Cerebellar nuclear complex (tissue), 1 donor: ENCODE results near the gene ABCA2.
"Not testable (repeated sequence)": the region's sequence is repeated elsewhere in the genome, so short reads cannot be mapped to it uniquely, and the experiment has no call there.

Source experiments
- DNase-seq, 2 experiments: peaks; one replicate each; lab custom pipeline; 2025; lab: John Stamatoyannopoulos, UW

Gene ABCA2

DNA sequence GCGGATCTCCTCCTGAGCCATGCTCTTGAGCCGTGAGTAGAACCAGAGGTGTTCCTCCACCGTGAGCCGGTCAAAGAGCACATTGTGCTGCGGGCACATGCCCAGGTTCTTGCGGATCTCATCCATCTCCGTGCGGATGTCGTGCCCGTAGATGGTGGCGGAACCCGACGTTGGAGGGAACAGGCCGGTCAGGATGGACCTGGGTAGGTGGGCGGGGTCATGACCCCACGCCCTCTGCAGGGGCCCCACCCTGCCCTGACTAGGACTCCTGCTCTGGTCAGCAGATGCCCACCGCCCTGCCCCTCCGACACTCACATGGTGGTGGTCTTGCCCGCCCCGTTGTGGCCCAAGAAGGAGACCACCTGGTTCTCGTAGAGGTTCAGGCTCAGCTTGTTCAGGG is 12.1 kb downstream of the ABCA2 start:
- DNase-seq: no peak

DNA sequence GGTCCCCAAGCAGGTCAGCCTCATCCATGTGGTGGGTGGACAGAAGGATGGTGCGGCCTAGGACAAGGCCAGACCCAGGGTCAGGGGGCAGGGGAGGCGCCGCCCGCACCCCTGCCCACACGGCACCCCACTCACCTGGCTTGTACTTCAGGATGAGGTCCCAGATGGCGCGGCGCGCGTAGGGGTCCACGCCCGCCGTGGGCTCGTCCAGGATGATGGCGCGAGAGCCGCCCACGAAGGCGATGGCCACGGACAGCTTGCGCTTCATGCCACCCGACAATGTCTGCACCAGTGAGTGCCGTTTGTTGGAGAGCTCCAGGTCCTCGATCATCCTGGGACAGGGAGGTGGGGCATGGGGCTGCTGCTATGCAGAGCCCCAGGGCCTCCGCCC is 12.5 kb downstream of the ABCA2 start:
- no peak for DNase-seq

DNA sequence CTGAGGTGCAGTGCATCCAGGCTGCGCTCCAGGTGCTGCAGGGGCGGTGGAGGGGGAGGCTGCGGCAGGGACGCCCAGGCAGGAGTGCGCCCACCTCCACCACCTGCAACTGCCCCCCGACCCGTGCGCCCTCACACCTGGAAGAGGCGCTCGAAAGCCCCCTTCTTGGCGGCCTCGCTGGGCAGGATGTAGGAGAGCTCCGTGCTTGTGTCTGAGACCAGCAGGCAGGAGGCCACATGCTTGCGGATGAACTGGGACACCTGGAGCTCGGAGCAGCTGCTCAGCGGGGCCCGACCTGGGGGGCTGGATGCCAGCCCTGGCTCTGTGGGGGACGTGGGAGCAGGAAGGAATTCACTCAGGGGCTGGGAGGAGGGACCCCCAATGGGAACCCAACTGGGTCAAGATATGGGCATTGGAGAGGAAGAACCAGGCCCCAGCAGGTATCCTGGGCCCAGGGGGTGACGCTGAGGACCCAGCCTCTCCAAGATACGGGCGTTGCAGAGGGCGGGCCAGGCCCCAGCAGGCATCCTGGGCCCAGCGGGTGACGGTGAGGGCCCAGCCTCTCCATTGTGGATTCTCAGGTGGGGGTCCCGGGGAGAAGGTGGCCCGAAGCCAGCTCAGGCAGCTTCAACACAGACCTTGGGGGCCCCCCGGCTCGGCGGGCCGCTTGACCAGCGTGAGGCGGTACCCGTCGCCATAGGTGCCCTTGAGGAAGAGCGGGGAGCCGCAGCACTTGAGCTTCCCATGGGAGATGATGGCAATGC is 13.1 kb downstream of the ABCA2 start:
- DNase-seq: no peak

DNA sequence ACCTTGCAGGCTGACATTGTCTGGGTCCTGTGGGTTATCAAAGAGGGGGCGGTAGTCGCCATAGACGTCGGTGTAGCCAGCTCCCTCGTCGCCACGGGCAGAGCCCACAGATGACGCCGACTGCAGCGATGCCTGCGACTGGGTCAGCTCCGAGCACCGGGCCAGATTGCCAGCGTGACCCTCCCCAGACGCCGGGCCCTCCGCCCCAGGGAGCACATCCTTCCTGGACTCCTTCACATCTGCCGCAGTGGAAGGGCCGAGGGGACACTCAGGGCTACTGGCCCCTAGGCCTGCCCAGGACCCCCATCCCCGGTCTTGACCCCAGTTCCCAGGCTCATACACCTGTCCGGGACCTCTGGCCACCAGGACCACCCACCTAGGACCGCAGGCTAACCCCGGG is 13.9 kb downstream of the ABCA2 start:
- DNase-seq: no peak

DNA sequence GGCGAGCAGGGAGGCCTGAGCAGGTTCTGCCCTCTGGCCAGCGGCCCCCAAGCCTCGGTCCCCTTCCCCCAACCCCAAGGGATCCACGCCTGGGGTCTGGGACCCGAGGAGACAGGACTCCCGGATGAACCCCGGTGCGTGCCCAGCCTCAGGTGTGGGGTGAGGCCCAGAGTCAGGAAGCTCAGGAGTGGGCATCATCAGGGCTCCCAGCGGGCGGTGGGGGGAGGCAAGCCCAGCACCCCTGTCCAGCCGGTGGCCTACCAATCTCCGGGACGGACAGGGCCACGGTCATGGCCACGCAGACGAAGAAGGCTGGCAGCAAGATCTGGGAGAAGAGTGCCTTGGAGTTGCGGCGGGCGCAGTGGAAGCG is 14.5 kb downstream of the ABCA2 start:
- DNase-seq: no peak

DNA sequence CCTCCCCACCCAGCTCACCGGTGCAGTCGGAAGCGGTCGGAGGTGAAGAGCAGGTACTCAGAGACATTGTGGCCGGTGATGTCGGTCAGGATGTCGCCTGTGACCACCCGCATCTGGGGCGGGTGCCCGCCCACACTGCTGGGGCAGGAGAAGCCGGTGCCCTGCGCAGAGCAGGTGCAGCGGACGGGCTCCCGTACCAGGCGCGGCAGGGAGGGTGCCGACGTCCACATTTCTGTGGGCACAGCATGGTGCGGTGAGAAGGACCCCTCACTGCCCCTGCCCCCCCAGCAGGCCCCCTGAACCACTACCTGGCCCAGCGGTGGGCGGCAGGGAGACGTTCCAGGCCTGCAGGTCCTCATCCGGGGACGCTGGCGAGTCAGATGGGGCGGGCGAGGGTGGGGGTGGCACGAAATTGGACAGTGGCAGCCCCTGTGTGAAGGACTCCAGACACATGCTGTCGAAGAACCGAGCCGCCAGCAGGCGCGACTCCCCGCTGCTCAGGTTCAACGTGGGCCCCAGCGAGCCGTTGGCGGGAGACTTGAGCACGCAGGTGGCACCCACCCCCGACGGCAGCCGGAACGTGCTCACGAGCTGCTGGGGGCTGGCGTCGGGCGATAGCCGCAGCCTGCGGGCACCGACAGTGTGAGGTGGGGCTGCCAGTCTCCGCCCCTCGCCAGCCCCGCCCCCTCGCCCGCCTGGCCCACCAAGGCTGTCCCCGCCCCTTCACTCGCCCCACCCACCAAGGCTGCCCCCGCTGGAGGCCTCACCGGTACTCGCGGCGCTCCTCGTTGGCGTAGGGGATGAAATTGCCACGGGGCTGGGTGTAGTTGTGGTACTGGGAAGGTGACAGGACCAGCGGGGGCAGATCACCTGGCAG is 15.1 kb downstream of the ABCA2 start:
- DNase-seq: no peak

DNA sequence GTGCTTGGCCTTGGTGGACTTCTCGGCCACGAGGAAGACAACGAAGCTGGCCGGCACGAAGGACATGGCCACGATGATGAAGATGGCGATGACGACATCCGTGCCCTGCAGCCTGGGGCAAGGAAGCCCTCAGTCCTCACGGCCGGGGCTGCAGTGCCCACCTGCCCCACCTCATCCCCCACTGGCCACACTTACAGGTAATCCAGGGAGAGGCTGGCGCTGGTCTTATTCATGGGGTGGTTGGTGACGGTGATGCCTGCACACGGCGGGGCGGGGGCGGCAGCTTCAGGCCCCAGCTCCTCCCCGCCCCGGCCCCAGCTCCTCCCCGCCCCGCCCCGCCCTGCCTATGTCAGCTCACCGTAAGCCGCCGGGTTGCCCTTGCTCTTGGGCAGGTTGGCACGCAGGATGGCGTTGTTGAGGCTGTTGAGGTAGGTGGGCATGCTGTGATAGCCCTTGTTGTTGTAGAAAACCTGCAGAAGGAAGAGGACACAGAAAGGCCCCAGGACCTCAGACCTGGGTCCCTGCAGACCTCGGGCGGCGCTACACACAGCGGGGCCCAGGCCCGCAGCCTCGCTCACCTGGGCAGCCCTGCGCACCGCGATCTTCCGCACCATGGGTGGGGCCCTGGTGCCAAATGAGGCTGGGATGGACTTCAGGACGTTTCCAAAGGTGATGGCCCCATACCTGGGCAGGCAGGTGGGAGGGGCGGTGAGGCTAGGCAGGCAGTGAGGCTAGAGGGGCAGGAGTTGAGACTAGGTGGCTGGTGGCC is 15.9 kb downstream of the ABCA2 start:
- no peak for DNase-seq

DNA sequence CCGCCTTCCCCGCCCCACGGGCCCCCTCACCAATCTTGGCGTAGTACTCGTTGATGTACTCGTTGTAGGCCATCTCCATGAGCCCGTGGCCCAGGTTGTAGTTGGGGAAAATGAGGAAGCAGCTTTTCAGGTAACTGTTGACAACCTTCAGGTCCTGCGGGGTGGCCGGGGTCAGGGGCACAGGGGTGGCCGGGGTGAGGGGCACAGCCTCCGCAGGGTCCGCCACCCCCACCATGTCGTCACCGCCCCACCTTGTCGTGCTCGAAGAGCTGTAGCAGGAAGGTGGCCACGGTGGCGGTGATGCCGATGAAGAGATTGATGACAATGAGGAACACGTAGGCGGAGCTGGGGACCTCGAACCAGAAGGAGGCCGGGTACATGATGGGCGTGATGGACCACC is 16.9 kb downstream of the ABCA2 start:
- no peak for DNase-seq

DNA sequence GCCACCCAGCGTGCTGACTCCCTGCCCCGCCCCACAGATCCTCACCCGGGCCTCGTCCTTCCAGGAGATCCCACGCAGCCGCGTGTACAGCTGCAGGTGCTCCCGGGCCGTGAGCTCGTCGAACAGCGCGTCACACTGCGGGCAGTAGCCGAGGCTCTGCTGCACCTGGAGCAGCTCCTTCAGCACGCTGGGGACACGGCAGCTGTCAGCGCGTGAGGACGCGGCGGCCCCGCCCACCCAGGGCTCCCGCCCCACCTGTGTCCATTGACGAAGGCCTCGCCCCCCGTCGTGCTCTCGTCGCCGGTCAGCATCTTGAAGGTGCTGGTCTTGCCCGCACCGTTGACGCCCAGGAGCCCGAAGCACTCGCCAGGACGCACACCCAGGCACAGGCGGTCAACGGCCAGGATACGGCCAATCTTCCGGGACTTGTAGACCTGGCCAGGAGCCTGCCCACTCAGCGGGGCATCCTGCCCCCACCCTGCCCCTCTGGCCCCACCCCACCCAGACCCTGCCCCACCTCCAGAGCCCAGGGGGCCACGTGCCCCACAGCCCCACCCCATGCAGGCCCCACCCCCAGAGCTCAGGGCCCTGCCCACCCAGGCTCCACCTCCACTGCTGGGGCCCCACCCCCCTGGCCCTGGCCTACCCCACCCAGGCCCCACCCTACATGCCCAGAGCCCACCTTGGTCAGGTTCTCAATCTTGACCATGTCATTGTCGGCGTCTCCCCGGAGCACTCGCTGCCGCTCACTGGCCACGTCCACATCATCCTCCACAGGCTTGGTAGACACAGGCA is 17.9 kb downstream of the ABCA2 start:
- DNase-seq: no peak

DNA sequence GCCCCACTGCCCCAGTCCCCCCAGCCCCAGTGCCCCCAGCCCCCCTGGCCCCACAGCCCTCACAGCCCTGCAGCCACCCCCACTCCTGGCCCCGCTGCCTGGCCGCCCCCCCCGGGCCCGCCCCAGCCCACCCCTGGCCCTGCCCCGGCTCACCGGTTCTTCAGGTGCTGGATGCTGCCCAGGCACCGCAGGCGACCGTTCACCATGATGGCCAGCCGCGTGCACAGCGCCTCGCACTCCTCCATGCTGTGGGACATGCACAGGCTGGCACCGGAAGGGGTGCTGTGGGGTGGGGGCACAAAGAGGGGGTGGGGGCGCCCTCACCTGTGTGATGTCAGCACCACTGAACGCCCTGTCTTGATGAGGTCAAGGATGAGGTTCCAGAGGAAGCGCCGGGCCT is 18.8 kb downstream of the ABCA2 start:
- no peak for DNase-seq

DNA sequence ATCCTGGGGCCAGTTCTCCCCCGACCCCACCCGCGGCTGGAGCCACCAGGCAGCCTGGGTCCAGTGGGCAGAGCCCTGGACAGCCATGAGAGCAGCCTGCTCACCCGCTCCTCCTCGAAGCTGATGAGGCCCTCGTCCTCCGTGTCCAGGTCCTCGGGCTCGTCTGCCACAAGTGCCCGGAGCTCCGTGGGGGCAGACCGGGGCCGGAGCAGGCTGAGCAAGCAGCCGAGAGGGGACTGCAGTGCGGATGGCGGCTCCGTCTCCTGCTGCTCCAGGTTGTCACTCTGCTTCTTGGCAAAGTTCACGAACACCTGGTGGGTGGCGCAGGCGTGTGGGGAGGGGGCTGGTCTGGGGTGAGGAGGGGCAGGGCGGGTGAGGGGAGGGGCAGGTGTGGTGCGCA is 19.7 kb downstream of the ABCA2 start:
- no peak for DNase-seq

DNA sequence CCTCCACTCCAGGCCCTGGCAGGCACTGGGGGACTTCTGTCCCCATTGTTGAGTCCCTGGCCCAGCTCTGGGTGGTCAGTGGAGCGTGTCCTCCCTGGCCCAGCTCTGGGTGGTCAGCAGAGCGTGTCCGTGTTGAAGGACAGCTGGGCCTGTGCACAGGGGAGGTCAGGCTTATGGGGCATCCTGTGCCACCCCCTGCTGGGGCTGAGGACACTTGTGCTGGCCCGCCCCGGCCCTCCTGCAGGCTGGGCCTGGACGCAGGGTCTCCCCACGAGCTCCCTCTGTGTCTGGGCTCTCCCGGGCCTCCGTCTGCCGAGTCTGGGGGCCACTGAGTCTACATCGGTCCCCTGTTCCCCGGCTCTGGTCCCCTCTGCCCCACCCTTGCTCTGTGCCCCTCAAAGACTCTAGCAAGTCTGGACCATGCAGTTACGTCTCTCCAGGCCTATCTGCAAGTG is 20.2 kb downstream of the ABCA2 start:
- no peak for DNase-seq

DNA sequence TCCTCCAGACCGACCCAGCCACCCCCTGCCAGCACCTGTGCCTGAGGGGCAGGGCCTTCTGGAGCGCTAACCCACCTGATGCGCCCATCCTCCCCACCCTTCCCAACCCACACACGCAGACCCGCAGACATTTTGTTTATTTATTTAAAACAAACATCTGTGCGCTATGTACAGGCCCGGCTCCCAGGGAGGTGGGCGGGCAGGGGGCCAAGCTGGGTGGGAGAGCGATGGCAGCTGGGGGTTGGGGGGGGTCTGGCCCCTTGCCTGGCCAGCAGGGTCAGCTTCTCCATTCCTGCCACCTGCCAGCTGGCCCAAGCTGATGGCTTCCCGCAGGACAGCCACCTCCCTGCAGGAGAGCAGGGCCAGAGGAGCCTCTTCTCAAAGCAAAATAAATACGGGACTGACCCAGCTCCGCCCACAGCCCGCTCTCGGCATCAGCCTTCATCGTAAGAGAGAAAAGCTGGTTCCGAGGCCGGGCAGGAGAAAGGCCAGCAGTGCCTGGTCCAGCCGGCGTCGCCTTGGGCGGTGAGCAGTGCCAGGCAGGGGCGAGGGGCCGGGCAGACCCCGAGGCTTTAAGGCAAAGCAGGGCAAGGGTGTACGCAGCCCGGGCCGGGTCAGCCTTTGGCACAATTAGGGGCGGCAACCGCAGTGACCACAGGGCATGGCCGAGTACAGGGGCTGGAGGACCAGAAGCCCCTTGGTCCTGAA is 20.8 kb downstream of the ABCA2 start:
- DNase-seq: no peak

DNA sequence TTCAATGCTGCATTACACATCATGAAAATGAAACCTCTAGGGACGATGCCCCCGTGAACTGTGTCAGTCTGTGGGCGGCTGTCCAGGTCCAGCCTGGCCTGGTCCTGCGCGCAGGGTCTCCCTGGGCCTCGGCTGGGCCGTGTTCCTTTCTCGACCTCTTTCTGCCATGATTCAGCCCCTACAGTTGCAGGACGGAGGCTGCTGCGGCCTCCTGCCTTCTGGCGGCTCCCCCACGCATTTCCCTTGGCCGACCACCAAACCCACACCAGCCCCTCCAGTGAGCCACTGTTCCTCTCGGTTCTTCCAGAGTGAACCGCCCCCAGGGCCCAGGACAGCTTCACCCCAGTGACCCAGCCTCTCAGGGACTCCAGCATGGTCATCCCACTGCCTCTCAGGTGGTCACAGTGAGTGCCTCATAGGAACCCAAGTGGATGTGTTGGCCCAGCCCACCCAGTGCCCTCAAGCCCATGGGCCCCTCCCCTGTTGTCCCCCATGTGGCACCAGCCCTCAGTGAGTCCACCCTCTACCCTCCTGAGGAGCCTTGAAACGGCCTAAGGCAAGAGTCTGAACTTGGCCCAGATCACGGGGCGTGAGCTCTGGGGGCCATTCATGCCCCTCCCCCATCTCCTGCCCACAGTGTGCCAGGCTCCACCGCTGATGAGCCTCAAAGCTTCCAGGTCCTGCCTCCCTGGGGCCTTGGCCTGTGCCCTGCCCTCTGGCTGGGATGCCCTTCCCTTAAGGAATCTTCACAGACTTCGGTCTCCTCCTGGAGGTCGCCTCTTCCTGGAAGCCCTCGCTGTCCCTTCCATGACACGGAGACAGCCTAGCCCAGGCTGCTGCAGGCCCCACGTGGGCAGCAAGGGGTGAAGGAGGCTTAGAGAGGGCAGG is 21.7 kb downstream of the ABCA2 start:
- DNase-seq: no peak

DNA sequence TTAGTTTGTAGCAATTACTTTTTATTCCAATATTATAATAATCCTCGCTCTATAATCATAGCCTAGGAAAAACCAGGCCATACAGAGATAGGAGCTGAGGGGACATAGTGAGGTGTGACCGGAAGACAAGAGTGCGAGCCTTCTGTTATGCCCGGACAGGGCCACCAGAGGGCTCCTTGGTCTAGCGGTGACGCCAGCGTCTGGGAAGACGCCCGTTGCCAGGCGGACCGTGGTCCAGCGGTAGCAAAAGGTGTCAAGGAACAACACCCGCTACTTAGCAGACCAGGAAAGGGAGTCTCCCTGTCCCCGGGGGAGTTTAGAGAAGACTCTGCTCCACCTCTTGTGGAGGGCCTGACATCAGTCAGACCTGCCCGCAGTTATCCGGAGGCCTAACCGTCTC is 23.8 kb downstream of the ABCA2 start:
- not testable (repeated sequence) for DNase-seq

DNA sequence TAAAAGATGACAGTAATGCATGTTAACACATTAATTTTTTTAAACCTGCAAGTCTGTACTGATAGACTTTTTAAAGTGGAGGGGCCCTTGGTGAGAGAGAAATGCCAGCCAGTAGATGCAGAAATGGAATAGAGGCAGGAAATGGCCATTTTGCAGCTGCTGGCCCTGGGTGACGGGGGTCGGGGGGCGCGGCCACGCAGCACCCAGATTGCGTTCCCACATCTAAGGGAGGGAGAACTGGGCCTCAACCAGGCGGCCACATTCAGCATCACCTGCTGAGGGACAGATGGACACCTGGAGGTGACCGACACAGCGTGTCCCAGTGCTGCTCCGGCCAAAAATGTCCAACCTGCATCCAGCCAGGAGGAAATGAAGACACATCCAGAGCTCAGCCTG is 25.4 kb downstream of the ABCA2 start:
- DNase-seq: no peak

DNA sequence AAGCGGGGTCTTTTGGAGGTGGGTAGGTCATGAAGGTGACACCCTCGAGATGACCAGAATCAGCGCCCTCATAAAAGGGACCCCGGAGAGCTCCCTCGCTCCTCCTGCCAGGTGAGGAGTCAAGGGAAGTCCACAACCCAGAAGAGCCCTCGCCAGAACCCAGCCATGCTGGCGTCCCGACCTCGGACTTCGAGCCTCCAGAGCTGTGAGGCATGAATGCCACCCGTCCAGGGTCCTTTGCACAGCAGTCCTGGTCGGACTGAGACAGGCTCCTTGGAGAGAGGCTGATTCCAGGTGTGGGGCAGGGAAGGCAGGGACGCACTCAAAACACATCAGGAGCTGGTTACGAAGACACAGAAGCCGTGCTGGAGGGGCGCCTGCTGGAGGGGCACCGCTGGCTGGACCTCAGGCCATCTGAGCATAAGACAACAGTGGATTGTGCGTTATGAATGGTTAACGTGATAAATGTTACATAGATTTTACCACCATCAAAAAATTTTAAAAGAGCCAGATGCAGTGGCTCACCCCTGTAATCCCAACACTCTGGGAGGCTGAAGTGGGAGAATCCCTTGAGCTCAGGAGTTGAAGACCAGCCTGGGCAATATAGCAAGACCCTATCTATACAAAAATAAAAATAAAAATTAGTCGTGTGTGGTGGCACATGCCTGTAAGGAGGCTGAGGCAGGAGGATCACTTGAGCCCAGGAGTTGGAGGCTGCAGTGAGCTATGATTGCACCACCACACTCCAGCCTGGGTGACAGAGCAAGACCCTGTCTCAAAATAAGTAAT is 26.0 kb downstream of the ABCA2 start:
- no peak for DNase-seq

DNA sequence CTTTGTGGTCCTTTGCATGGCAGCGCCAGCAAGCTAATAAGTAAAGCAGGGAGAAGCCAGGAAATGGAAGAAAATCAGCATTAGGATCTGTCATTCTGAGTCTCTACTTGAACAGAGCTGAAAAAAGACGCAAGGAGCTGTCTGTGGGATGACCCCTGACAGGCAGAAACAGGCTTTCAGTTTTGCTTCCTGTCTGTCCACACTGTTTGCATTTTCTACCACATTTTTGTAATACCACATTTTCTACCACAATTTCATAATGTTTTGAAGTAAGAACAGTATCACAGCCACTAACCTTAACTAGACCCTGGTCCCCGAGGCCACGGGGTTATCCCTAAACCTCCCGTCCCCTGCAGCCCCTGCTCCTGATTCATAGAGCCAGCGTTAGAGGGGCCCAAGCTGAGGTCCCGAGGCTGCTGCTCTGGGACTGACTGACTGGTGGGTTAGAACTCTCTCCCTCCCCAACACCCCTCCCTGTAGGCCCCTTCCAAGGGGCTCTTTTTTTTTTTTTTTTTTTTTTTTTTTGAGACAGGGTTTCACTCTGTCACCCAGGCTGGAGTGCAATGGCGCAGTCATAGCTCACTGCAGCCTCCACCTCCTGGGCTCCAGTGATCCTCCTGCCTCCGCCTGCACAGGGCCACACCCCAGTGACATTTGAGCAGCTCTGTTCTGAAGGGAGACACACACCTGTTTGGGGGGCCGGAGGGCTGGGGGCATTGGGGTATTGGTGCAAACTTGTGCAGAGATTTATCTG is 27.7 kb downstream of the ABCA2 start:
- DNase-seq: no peak

DNA sequence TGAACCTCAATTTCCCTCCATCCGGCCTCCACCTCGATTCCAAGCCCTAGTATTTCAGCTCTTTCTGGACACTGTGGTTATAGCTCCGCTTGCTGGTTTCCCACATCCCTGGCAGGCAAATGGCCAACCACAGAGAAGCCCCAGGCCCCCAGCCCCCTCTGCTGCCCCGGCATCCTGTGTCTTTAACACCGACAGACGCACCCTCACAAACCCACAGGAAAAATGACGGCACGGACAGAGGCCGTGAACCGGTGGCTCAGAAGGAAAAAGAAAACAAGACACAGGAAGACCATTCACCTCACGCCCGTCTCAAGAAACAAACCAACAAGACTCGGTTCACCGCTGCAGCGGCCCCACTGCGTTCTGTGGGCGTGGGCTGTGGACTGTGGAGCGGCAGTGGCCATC is 30.2 kb downstream of the ABCA2 start:
- DNase-seq: no peak
